Activated naive CD4-positive, alpha-beta T cell (primary cell): ENCODE data around the gene CUL4B.
"Not testable (repeated sequence)": the region's sequence is repeated elsewhere in the genome, so short reads cannot be mapped to it uniquely, and the experiment has no call there.

Experiments used
- DNase-seq, 4 experiments: peaks; one replicate each; lab custom pipeline; 2025; lab: John Stamatoyannopoulos, UW

CUL4B gene

DNA sequence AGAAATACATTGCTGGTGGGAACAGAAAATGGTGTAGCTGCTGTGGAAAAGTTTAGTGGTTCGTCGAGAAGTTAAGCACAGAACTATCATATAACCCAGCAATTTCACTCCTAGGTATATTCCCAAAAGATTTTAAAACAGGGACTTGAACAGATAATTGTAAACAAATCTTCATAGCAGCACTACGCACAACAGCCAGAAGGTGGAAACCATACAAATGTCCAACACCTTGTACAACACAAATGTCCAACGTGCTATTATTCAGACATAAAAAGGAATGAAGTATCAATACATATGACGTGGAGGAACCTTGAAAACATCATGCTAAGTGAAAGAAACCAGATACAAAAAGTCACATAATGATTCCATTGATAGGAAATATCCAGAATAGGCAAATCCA, 37.9 kb downstream of the CUL4B start:
- DNase-seq = no peak

GRCh38 chrX:120517936-120518335, 42.8 kb downstream of the CUL4B start:
- no peak for DNase-seq

- DNase-seq = no peak
Measured at GRCh38 chrX:120514236-120514635, 46.5 kb downstream of the CUL4B start.

DNA sequence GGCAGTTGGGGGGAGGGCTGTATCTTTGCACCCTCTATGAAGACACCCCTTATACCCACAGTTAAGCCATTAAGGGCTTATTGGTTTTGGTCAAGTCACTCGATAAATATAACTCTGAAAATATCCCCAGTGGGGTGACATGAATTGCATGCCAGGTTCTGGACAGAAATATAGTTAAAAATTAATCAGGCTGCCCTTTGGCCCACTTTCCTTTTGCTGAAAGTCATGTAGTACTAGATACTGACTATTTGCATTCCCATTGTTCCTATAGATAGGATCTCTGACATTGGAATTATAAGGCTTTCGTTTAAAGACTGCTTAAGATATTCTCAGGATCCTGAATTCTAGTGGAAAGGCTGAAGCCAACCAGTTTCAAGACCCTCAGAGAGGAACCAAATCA, 48.1 kb downstream of the CUL4B start:
- no peak for DNase-seq

GRCh38 chrX:120512222-120512621, 48.5 kb downstream of the CUL4B start:
- DNase-seq = no peak

DNA sequence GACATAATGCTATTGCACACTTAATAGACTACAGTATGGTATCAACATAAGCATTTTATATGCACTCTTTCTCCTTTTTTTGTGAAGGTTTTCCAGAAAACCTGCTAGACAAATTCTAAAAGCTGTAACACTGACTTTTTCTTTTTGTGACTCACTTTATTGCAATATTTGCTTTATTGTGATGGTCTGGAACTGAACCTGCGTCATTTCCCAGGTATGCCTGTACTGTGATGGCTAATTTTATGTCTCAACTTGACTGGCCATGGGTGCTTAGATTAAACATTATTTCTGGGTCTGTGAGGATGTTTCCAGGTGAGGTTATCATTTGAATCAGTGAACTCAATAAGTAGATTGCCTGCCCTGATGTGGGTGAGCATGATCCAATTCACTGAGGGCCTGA, 56.2 kb downstream of the CUL4B start:
- DNase-seq = no peak

DNA sequence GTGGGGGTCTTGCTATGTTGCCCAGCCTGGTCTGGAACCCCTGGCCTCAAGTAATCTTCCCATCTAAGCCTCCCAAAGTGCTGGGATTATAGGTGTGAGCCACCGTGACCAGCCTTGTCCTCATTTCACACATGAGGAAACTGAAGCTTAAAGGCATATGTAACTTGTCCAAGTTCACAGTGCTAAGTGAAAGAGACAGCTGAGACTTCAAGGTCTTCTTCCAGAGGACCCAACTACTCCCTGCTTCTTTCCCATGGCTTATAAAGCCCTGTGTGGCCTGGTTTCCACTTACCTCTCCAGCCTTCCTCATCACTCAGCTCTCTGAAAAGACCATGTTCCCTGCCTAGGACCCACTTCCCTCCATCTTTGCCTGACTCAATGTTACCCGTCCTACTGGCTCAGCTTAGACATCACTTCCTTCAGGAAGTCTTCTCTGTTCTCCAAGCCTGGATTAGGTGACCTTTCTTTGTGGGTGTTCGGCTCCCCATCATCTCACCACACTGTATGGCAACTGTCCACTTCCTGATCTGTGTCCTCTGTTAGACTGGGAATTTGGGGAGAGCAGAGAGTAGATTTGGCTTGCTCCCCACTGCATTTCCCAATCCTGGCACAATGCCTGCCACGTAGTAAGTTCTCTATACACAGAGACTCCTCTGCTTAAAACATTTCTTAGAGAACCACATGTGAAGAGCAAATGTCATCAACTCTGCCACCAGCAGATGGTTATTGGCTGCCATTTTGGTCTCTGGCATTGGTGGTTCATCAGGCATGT, 61.3 kb downstream of the CUL4B start:
- no peak for DNase-seq

DNA sequence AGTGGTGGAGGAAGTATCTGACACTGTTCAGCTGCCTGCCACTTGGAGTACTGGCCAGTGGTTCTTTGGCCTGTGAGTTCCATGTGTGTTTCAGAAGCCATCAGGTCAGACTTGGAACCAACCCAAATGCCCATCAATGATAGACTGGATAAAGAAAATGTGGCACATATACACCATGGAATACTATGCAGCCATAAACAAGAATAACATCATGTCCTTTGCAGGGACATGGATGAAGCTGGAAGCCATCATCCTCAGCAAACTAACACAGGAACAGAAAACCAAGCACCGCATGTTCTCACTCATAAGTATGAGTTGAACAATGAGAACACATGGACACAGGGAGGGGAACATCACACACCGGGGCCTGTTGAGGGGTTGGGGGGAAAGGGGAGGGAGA, 70.6 kb downstream of the CUL4B start:
- not testable (repeated sequence) for DNase-seq

GRCh38 chrX:120486786-120487185, 74.0 kb downstream of the CUL4B start:
- no peak for DNase-seq

GRCh38 chrX:120485638-120486520, 74.9 kb downstream of the CUL4B start:
- peak; percentile 1 to 41 (median 2) for DNase-seq

GRCh38 chrX:120485315-120485637, 75.5 kb downstream of the CUL4B start:
- no peak for DNase-seq

GRCh38 chrX:120477453-120477852, 83.3 kb downstream of the CUL4B start:
- no peak for DNase-seq

GRCh38 chrX:120476714-120477113, 84.0 kb downstream of the CUL4B start:
- DNase-seq = no peak

DNA sequence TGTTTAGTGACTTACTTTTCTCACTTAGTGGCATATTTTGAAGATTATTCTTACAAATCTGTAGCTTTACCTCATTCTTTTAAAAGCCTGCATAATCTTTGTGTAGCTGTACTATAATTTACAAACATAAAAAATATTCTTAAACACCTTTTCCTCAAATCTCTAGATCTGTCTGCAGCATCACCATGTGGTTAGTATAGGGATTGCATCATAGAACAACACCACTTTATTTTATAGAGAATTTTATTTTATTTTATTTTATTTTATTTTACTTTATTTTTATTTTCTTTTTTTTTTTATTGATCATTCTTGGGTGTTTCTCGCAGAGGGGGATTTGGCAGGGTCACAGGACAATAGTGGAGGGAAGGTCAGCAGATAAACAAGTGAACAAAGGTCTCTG, 85.3 kb downstream of the CUL4B start:
- not testable (repeated sequence) for DNase-seq
